Measurements from ENCODE around the gene SMIM35.

- TF ChIP-seq CTCF (IDR thresholded peaks at IDR 0.05) (no peak), POLR2A (IDR thresholded peaks at IDR 0.05) (peak in 1 of 2 donors; percentile 16), EP300 (IDR thresholded peaks at IDR 0.05) (no peak)
These were observed 100.5 kb downstream of the SMIM35 start, which contains the start of gene IL10RA for GRCh38 chr11:117985953-117986887.
